ENCODE results near the gene PMEPA1.

PMEPA1 gene

DNA sequence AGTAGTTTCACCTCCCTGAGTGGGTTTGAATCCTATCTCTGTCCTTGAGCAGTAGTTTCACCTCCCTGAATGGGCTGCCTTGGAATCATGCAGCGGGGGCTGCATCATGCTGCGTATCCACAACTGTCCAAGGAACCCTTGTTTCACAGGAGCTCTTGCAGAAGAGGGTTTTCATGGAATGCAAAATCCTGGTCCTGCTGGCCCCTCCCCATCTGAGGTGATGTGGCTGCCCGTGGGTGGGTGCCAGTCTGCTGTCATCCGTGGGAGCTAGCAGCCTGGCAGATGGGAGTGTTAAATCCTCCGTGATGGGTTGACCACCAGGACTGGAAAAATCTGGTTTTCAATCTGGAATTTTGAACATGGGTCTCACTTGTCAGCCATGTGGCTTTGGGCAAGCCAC is 111.3 kb downstream of the PMEPA1 start:
- DNase-seq = no peak

All from midbrain (tissue), 1 donor.